Vagina (tissue), 2 donors: Measurements from ENCODE around the gene ISG15.

ENCODE experiments used
- CTCF ChIP-seq, 3 experiments: fragments of 450-650 bp in 2 of 3; fragments of 200-600 bp in 1 of 3; sonication (generic) in 1 of 3; IDR thresholded peaks; one replicate each; pipeline ENCODE4 v1.5.1; 2017 to 2019; ENCODE audit warnings: antibody characterized with exemption in 3 of 3, mild to moderate bottlenecking in 2 of 3, moderate library complexity in 2 of 3
- POLR2A ChIP-seq, 2 donors: fragments of 450-650 bp; IDR thresholded peaks; one replicate each; pipeline ENCODE4 v1.6.1; 2017; ENCODE audit warnings: antibody characterized with exemption in 2 of 2, mild to moderate bottlenecking in 2 of 2, moderate library complexity in 2 of 2
- POLR2AphosphoS5 ChIP-seq, 2 donors: sonication (generic); formaldehyde crosslinking; IDR thresholded peaks; one replicate each; pipeline ENCODE4 v1.9.0; 2017; ENCODE audit warnings: antibody characterized with exemption in 2 of 2, mild to moderate bottlenecking in 2 of 2, low read depth in 1 of 2; ENCODE audit not compliant: insufficient read depth in 1 of 2

GRCh38 chr1:980602-981395 lies 32.5 kb upstream of the ISG15 start:
- TF ChIP-seq CTCF (IDR thresholded peaks at IDR 0.05) (no peak), POLR2A (IDR thresholded peaks at IDR 0.05) (no peak), POLR2AphosphoS5 (IDR thresholded peaks at IDR 0.05; ENCODE audit: insufficient read depth in 1 of 2, low read depth in 1 of 2) (no peak)
